Mononuclear cell (primary cell): ENCODE data around the gene LRBA. TPM values are rescaled to one million over a fixed set of nuclear protein-coding genes. Genes with fewer than 3 reads are reported as not detected.

Source experiments
- H3K27me3 ChIP-seq: 2 replicates; pipeline ENCODE4 v1.6.0; 2011; ENCODE audit warnings: low read length, control low read depth; ENCODE audit not compliant: insufficient read depth
- H3K4me1 ChIP-seq: 2 replicates; pipeline ENCODE4 v1.5.1; 2011; ENCODE audit warnings: mild to moderate bottlenecking, low read length, control low read depth; ENCODE audit not compliant: insufficient read depth
- H3K4me3 ChIP-seq: 2 replicates; pipeline ENCODE4 v1.5.1; 2011; ENCODE audit warnings: mild to moderate bottlenecking, low read length, moderate library complexity
- H3K9me3 ChIP-seq: 2 replicates; pipeline ENCODE4 v1.5.1; 2011; ENCODE audit warnings: low read depth, mild to moderate bottlenecking, control low read depth, low read length
- total RNA-seq: library from RNA; depleted of rRNA; stranded (reverse); fragments of >200 nt; gene quantifications from one replicate; pipeline ENCODE4 v1.2.3, GENCODE V29; 2012

The LRBA gene
- total RNA-seq, 1 donor, result 96.0 TPM

GRCh38 chr4:150619042-150619441, 396.0 kb downstream of the LRBA start:
- H3K4me1 ChIP-seq, result no peaks in the 10 kb centered on the region
- no peaks in the 10 kb centered on the region for H3K27me3 ChIP-seq
- no peak overlapping the region for H3K4me3 ChIP-seq
- no peaks in the 10 kb centered on the region for H3K9me3 ChIP-seq

- H3K9me3 ChIP-seq, result no peaks in the 10 kb centered on the region
- no peak overlapping the region for H3K4me3 ChIP-seq
- H3K27me3 ChIP-seq, result no peaks in the 10 kb centered on the region
- H3K4me1 ChIP-seq, result no peaks in the 10 kb centered on the region
These were observed 406.0 kb downstream of the LRBA start for GRCh38 chr4:150609131-150609530.

- H3K4me3 ChIP-seq, result no peak overlapping the region
- H3K27me3 ChIP-seq, result no peaks in the 10 kb centered on the region
- H3K9me3 ChIP-seq, result no peaks in the 10 kb centered on the region
- H3K4me1 ChIP-seq, result no peaks in the 10 kb centered on the region
These were observed 414.2 kb downstream of the LRBA start for GRCh38 chr4:150600812-150601445.

- H3K9me3 ChIP-seq, result no peaks in the 10 kb centered on the region
- H3K4me1 ChIP-seq, result no peaks in the 10 kb centered on the region
- H3K27me3 ChIP-seq, result no peaks in the 10 kb centered on the region
- no peak overlapping the region for H3K4me3 ChIP-seq
These were observed 415.5 kb downstream of the LRBA start for GRCh38 chr4:150599547-150599946.

GRCh38 chr4:150598909-150599308, 416.2 kb downstream of the LRBA start:
- Histone ChIP-seq H3K9me3 (no peaks in the 10 kb centered on the region), H3K4me1 (no peaks in the 10 kb centered on the region), H3K4me3 (no peak overlapping the region), H3K27me3 (no peaks in the 10 kb centered on the region)

GRCh38 chr4:150593996-150594395, 421.1 kb downstream of the LRBA start:
- no peaks in the 10 kb centered on the region for H3K9me3 ChIP-seq
- H3K27me3 ChIP-seq, result no peaks in the 10 kb centered on the region
- H3K4me1 ChIP-seq, result no peaks in the 10 kb centered on the region
- no peak overlapping the region for H3K4me3 ChIP-seq

- Histone ChIP-seq H3K27me3 (no peaks in the 10 kb centered on the region), H3K9me3 (no peaks in the 10 kb centered on the region), H3K4me1 (no peaks in the 10 kb centered on the region), H3K4me3 (no peak overlapping the region)
These were observed 423.2 kb downstream of the LRBA start for GRCh38 chr4:150591904-150592303.

- Histone ChIP-seq H3K4me3 (no peak overlapping the region), H3K4me1 (no peaks in the 10 kb centered on the region), H3K27me3 (no peaks in the 10 kb centered on the region), H3K9me3 (no peaks in the 10 kb centered on the region)
These were observed 423.7 kb downstream of the LRBA start for GRCh38 chr4:150591406-150591805.

- Histone ChIP-seq H3K9me3 (no peaks in the 10 kb centered on the region), H3K4me3 (no peak overlapping the region), H3K27me3 (no peaks in the 10 kb centered on the region)
These were observed 424.5 kb downstream of the LRBA start for GRCh38 chr4:150590631-150591030.

GRCh38 chr4:150589157-150589556, 425.9 kb downstream of the LRBA start:
- H3K4me1 ChIP-seq, result no peaks in the 10 kb centered on the region
- H3K9me3 ChIP-seq, result no peaks in the 10 kb centered on the region
- no peak overlapping the region for H3K4me3 ChIP-seq
- no peaks in the 10 kb centered on the region for H3K27me3 ChIP-seq

More at GRCh38 chr4:150590631-150591030, 424.5 kb downstream of the LRBA start:
- H3K4me1 ChIP-seq, result no peaks in the 10 kb centered on the region

GRCh38 chr4:150588316-150588715, 426.8 kb downstream of the LRBA start:
- Histone ChIP-seq H3K27me3 (no peaks in the 10 kb centered on the region), H3K4me3 (no peak overlapping the region), H3K4me1 (no peaks in the 10 kb centered on the region), H3K9me3 (no peaks in the 10 kb centered on the region)

GRCh38 chr4:150586162-150586810, 428.8 kb downstream of the LRBA start:
- Histone ChIP-seq H3K4me3 (no peak overlapping the region), H3K27me3 (no peaks in the 10 kb centered on the region), H3K9me3 (no peaks in the 10 kb centered on the region), H3K4me1 (no peaks in the 10 kb centered on the region)

GRCh38 chr4:150585611-150586010, 429.5 kb downstream of the LRBA start:
- no peaks in the 10 kb centered on the region for H3K27me3 ChIP-seq
- no peak overlapping the region for H3K4me3 ChIP-seq
- H3K4me1 ChIP-seq, result no peaks in the 10 kb centered on the region
- no peaks in the 10 kb centered on the region for H3K9me3 ChIP-seq

- no peaks in the 10 kb centered on the region for H3K4me1 ChIP-seq
- H3K27me3 ChIP-seq, result no peaks in the 10 kb centered on the region
- no peak overlapping the region for H3K4me3 ChIP-seq
- no peaks in the 10 kb centered on the region for H3K9me3 ChIP-seq
These were observed 430.8 kb downstream of the LRBA start for GRCh38 chr4:150584111-150584915.

GRCh38 chr4:150583287-150584110, 431.6 kb downstream of the LRBA start:
- Histone ChIP-seq H3K4me1 (no peaks in the 10 kb centered on the region), H3K27me3 (no peaks in the 10 kb centered on the region), H3K9me3 (no peaks in the 10 kb centered on the region), H3K4me3 (no peak overlapping the region)
